Inferior parietal cortex (tissue), 1 donor: ENCODE measurements around the gene PAQR8.
"Not testable (repeated sequence)": the region's sequence is repeated elsewhere in the genome, so short reads cannot be mapped to it uniquely, and the experiment has no call there.

Experiments used
- DNase-seq: peaks from one replicate; pipeline ENCODE4 v3.0.0-alpha.2; 2016; ENCODE audit errors: extremely low spot score

The PAQR8 gene

DNA sequence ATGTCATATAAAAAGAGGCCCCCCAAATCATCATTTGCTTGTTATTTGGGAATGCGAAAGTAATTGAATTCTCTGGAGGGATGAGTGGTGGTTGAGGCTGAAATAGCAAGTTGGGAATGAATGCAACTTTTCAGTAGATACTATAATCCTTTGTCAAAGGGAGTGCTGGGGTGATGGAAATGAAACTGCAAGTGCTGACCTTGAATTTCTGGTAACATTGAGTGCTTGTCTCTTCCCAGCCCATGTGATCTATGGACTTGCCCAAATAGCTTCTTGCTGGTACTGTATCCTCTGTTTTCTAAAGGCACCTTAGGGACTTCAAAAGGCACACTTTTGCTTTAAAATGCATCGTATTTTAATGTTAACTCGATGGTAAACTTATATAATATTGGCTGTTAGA lies 14.8 kb downstream of the PAQR8 start:
- DNase-seq, result peak; percentile 73

DNA sequence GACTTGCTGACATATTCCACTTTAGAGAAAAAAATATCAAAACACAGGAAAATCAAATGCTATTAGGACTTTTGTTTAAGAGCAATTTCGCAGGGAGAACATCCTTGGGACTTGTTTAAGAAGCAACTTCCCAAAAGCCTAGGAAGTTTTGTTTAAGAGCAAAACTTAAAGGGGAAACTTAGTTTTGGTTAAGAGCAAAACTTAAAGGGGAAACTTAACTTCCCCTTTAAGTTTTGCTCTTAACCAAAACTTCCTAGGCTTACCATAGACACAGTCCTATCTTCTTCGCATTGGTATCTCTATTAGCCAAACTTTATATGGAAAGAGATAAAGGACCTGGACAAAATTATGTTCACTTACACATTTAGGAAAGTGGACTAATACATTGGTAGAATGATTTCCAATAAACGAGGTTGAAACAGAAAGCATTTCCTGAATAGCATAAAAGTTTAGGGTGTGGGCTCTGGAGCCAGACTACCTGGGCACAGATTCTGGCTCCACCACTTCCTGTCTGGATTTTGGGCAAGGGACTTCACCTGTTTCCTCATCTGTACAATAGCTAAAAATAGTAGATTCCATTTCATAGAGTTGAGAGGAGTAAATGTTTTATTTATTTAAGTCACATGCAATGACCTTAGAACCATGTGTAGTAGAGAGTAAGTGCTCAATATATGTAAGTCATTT lies 15.7 kb downstream of the PAQR8 start:
- no peak for DNase-seq

DNA sequence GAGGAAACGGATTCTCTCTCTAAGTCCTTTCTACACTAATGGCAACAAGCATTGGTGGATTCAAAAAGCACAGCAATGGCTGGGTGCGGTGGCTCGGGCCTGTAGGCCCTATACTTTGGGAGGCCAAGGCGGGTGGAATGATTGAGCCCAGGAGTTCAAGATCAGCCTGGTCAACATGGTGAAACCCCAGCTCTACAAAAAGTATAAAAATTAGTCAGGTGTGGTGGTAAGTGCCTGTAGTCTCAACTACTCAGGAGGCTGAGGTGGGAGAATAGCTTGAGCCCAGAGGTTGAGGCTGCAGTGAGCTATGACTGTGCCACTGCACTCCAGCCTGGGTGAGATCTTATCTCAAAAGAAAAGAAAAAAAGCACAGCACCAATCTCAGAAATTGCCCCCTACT lies 19.3 kb downstream of the PAQR8 start:
- DNase-seq, result no peak

GRCh38 chr6:52384145-52384766 lies 22.3 kb downstream of the PAQR8 start:
- no peak for DNase-seq

DNA sequence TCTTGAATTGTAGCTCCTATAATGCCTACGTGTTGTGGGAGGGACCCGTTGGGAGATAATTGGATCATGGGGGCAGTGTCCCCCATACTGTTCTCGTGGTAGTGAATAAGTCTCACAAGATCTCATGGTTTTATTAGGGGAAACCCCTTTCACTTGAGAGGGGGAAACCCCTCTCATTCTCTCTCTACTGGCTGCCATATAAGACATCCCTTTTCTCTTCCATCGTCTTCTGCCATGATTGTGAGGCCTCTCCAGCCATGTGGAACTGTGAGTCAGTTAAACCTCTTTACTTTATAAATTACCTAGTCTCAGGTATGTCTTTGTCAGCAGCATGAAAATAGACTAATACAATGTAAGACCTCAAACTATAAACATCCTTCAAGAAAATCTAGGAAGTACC lies 23.1 kb downstream of the PAQR8 start:
- no peak for DNase-seq

GRCh38 chr6:52388119-52388518 lies 26.2 kb downstream of the PAQR8 start:
- not testable (repeated sequence) for DNase-seq

DNA sequence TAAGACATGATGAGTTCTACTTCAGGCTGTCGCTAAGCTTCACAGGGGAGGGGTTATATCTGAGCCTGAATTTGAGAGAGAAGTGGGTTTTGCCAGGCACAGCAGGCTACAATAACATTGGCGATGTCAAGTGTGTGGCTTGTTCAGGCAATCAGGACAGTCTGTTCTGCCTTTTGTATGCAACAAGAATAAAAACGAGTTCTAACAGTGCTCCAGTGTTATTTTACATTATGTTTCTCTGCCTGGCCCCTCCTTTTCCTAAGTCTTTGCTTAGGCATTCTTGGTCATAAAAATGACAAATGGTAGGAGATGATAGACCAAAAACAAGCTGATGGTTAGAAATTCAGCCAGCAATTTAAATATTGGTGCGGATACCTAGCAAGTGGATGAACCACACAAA lies 26.8 kb downstream of the PAQR8 start:
- peak; percentile 66 for DNase-seq

- no peak for DNase-seq
Observed at GRCh38 chr6:52389264-52389625, 27.3 kb downstream of the PAQR8 start.

DNA sequence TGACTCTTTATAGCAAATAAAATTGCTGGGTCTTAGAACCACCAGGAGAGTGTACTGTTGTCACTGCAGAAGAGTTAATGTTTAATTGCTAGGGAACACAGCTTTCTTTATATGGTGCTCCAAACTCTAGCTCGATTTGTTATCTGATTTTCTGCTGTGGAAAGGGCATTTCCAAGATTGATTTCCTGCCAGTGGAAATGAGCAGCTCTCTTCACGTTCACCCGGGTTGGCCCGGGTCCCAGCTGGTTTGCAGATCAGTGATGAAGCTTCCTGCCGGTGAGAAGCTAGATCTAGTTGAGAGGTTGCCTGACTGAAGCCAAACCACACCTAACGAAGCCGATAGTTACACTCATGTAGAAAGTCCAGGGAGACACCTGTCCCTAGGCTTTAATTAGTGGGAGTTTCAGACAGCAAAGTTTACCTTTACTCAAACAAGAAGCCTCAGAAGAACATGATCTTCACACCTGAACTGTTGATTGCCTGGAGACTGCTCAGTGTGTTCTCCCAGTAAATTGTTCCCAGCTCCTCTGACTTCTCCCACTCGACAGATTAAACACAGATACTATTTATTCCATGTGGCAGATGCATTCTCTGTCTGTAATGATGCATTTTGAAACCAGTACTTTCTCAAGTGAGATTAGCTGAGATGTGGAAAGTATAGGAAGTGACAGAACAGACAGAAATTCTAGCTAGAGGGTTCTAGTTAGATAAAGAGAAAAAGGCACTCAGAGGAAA lies 27.8 kb downstream of the PAQR8 start:
- peak; percentile 51 for DNase-seq

- DNase-seq, result no peak
Observed at GRCh38 chr6:52390361-52390727, 28.4 kb downstream of the PAQR8 start.

DNA sequence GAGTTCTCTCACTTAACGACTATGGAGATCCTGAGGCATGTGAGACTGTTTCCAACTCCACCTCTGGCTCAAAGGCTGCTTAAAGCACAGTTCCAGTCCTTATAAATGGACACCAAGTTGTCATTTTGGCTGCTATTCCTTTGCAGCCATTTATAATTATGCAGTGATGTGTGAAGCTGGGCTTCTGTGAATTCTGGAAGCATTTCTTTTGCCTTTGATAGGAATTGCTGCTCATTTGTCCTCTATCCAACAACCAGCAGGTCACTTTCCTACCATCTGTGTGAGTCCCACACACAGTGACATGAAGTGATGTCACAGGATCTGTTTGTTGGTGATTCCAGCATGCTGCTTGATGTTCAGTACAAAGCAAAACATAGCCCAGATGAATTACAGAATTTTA lies 29.6 kb downstream of the PAQR8 start:
- peak; percentile 53 for DNase-seq

DNA sequence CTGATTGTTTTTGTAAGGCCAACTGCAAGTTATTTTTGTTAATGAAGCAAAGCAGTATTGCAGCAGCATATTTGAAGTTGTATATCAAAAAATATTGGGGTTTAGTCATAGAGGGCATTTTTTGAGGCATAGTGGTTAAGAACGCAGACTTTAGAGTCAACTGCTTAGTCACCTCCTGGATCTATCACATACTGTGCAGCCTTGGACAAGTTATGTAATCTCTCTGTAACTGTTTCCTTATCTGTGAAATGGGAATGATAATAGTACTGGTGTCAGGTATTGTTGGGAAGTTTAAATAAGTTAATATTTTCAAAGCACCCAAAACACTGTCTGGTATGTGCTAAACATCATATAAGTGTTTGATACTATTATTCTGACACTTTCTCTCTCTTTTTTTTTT lies 31.0 kb downstream of the PAQR8 start:
- no peak for DNase-seq

GRCh38 chr6:52393780-52394179 lies 31.8 kb downstream of the PAQR8 start:
- DNase-seq, result no peak

DNA sequence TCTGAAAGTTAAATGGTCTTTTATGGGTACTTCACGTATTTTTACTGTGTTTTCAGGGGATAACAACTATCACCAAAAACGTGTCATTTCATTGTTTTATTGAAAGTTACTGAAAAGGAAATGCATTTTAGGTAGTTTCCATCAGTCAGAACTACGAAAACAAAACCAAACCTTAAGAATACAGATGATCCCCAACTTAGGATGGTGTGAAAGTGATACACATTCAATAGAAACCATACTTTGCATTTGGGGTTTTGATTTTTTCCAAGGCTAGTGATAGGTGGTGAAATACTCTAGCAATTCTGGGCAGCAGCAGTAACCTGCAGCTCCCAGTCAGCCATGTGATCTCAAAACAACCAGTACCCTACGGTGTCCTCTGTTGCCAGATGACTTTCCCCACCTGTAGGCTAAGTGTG lies 32.3 kb downstream of the PAQR8 start:
- DNase-seq, result no peak

DNA sequence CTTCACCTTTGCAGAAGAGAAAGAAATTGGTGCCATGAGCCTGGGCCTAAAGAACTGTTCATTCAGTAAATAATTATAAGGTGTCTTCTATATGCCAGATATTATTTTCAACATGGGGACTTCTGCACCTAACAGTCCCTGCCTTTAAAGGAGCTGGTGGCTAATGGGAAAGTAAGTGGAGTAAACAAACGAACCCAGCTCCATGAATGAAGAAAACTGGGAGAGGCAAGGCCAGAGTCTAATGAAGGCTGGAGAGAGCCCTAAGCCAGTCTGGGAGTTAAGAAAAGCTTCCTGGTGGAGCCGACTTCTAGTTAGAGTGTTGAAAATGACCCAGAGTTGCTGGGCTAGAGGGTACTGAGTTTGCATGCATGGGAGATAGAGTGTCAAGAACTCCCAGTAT lies 34.0 kb downstream of the PAQR8 start:
- DNase-seq, result no peak

DNA sequence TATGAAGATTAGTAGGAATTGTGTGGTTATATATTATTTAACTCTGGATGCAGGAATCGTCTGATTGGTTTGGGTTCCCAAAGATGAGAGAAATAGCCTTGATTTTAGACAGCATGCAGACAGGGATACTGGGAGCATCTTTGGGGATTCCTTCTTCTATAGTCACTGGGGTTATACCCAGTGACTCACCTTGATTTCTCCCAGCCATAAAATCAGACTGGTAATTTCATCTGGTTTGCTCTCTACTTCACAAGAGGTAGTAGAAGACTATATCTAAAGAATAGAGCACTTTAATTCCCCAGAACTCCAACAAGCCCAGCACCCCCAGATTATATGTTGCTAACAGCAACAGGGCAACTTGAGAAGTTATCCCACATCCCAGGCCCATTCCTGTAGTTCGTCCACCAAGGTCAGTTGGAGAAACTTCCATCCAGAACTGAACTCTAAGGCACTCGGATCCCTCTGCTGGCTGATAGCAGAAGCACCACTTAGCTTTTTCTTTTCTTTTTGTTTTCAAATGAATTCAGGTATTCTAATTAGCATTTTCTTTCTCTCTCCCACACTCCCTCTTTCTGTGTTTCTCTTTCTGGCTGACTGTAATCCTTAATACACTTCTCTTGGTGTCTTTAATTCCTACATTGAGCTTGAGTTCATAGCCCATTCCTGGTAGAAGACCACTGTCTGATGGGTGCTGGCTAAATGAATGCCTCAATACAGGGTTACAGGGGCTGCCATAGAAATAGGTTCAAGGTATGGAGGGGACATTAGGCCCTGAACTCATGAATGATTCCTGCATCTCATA lies 37.8 kb downstream of the PAQR8 start:
- peak; percentile 82 for DNase-seq

DNA sequence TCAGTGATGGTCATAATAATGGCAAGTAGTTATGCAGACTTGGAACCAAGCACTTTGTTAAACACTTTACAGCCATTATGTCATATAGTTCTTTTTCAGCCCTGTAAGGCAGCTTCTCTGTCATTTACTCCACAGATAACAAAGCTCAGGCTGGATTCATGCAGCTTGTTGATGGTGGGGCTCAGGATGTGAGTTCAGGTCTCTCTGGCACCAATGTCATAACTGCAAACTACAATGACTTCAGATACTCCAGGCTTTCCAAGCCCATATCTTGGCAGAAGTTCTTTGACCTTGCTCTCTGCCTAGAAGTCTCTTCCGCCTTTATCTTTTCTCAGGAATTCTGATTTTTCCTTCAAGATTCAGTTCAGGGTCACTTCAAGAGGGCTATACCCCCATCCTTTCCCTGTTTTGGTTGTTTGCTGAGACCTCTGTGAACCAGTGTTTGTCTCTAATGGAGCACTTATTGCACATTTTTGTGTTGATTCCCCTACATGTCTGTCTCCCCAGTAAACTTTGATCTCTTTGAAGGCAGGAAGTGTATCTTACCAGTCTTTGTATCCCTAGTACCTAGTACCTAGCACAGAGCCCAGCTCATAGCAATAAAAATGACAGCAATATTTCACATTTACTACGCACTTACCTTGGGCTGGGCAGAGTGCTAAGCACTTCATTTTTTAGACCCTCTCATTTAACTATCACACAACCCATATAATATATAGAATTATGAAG lies 38.5 kb downstream of the PAQR8 start:
- no peak for DNase-seq

DNA sequence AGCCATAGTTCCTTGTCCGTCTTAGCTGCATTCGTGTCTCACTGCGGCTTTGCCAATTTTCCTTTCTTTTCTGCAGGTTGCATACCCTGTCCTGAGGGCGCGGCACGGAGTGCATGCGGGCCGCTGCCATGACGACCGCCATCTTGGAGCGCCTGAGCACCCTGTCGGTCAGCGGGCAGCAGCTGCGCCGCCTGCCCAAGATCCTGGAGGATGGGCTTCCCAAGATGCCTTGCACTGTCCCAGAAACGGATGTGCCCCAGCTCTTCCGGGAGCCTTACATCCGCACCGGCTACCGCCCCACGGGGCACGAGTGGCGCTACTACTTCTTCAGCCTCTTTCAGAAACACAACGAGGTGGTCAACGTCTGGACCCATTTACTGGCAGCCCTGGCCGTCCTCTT lies 41.1 kb downstream of the PAQR8 start:
- DNase-seq, result no peak

GRCh38 chr6:52403627-52404026 lies 41.7 kb downstream of the PAQR8 start:
- DNase-seq, result no peak

- no peak for DNase-seq
Observed at GRCh38 chr6:52405243-52405642, 43.3 kb downstream of the PAQR8 start.

- DNase-seq, result peak; percentile 42
Observed at GRCh38 chr6:52407467-52407866, 45.5 kb downstream of the PAQR8 start.

DNA sequence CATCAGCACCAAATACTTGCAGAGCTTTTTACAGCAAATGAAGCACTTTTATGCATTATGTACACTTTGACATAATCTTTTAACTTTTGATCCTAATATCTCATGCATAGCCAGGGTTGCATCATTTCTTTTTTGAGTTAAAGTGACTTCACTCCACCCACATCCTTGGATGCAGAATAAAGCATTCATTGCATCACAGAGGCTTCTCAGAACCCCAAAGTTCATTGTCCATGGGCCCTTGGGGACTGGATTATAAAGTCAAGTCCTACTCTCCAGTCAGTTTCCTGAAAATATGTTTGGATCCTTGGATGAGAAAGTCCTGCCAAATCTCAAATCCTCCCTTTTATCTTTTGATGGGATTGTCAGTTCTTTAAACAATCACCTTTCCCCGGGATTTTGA lies 47.5 kb downstream of the PAQR8 start:
- no peak for DNase-seq
